Large intestine (tissue), 3 donors: ENCODE measurements around the gene PCNX4. TPM values are rescaled to one million over a fixed set of nuclear protein-coding genes. Genes with fewer than 3 reads are reported as not detected.

Source experiments
- DNase-seq, 2 donors: peaks; one replicate each; pipeline versions ENCODE4 v3.0.0 to v3.0.0-alpha.2; 2013
- H3K27ac ChIP-seq: one replicate; pipeline ENCODE4 v1.5.1; 2013; ENCODE audit warnings: low read length
- H3K27me3 ChIP-seq: 2 replicates; pipeline ENCODE4 v1.6.1; 2013; ENCODE audit warnings: low read length; ENCODE audit not compliant: control insufficient read depth, insufficient read depth
- H3K36me3 ChIP-seq: 2 replicates; pipeline ENCODE4 v1.6.1; 2013; ENCODE audit warnings: low read length; ENCODE audit not compliant: control insufficient read depth, insufficient read depth
- H3K4me1 ChIP-seq: one replicate; pipeline ENCODE4 v1.6.1; 2013; ENCODE audit warnings: low read length; ENCODE audit not compliant: control insufficient read depth, insufficient read depth
- H3K4me3 ChIP-seq: one replicate; pipeline ENCODE4 v1.5.1; 2013; ENCODE audit warnings: low read length
- H3K9me3 ChIP-seq: one replicate; pipeline ENCODE4 v1.6.1; 2013; ENCODE audit warnings: mild to moderate bottlenecking, low read depth, low read length, moderate library complexity; ENCODE audit not compliant: control insufficient read depth
- WGBS: methylation state at CpG from one replicate; pipeline ENCODE4 v1.1.5; 2013; ENCODE audit warnings: low lambda C conversion rate; ENCODE audit not compliant: insufficient coverage; 5-methylcytosine and 5-hydroxymethylcytosine counted together
- polyA plus RNA-seq: library from polyadenylated mRNA; unstranded; fragments of 120-200 nt; gene quantifications from one replicate; pipeline ENCODE4 v1.2.1, GENCODE V29; 2013

Gene PCNX4
- polyA plus RNA-seq, 1 donor = 48.4 TPM

DNA sequence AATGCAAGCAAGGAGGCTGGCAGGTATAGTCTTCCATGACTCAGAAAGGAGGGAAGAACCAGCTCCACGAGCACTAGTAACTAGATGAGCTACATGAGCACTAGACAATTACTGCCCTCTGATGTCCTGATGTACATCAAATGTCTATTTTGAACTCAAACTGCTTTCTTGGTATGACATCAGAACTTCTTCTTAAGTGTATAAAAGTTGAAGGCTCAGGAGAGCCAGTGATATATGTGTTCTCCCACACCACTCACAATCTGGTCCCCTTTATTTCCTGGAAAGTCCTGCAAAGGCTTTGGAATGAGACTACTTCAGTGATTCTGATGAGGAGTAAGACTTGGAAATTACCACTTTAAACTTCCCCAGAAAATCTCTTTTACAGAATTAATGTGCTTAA lies 92.0 kb downstream of the PCNX4 start:
- H3K9me3 ChIP-seq = no peaks in the 10 kb centered on the region
- no peaks in the 10 kb centered on the region for H3K27me3 ChIP-seq
- H3K4me3 ChIP-seq = peak overlapping the region; percentile 29
- H3K27ac ChIP-seq = no peak overlapping the region
- H3K4me1 ChIP-seq = no peaks in the 10 kb centered on the region
- DNase-seq = no peak
- WGBS = no CpG with 5 or more reads among the region's 1 CpG
- H3K36me3 ChIP-seq = no peaks in the 10 kb centered on the region

- H3K27me3 ChIP-seq = no peaks in the 10 kb centered on the region
- H3K9me3 ChIP-seq = no peaks in the 10 kb centered on the region
- no peaks in the 10 kb centered on the region for H3K4me1 ChIP-seq
- H3K4me3 ChIP-seq = peak overlapping the region; percentile 29
- 0% methylated on average over 3 of the region's 5 CpGs for WGBS
- H3K27ac ChIP-seq = no peak overlapping the region
- H3K36me3 ChIP-seq = no peaks in the 10 kb centered on the region
- DNase-seq = peak; percentile 40 to 61
These were observed 92.6 kb downstream of the PCNX4 start for GRCh38 chr14:60184146-60184904.

- Histone ChIP-seq H3K27me3 (no peaks in the 10 kb centered on the region), H3K9me3 (no peaks in the 10 kb centered on the region), H3K36me3 (no peaks in the 10 kb centered on the region), H3K4me1 (no peaks in the 10 kb centered on the region), H3K4me3 (no peak overlapping the region), H3K27ac (no peak overlapping the region)
- 80% methylated on average over 1 of the region's 5 CpGs for WGBS
- no peak for DNase-seq
These were observed 93.3 kb downstream of the PCNX4 start for GRCh38 chr14:60184905-60185555.

GRCh38 chr14:60188115-60188514 lies 96.4 kb downstream of the PCNX4 start:
- no peak overlapping the region for H3K27ac ChIP-seq
- no peaks in the 10 kb centered on the region for H3K9me3 ChIP-seq
- no CpG with 5 or more reads among the region's 3 CpGs for WGBS
- H3K4me1 ChIP-seq = no peaks in the 10 kb centered on the region
- no peak overlapping the region for H3K4me3 ChIP-seq
- peaks cover 4% of the 10 kb centered on the region for H3K27me3 ChIP-seq
- no peak for DNase-seq
- no peaks in the 10 kb centered on the region for H3K36me3 ChIP-seq

DNA sequence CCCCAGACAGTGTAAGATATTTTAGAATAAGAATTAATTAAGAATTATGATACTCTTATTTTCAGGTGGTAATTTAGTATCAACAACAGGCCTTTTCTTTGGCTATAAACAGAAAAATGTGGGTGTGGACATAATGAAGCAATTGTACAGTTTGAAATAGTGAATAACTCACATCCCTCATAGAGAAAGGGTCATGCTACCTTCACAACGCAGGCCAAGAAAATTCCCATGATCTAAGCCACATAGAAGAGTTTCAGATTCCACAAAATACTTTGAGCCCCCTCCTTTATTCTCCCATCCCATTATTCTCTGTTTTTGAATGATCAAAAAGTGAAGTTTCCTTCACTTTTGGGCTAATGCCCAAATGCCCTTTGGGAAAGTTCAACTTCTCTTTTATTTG lies 97.0 kb downstream of the PCNX4 start:
- H3K36me3 ChIP-seq = no peaks in the 10 kb centered on the region
- no CpG with 5 or more reads among the region's 1 CpG for WGBS
- no peak overlapping the region for H3K4me3 ChIP-seq
- H3K4me1 ChIP-seq = no peaks in the 10 kb centered on the region
- H3K27me3 ChIP-seq = peaks cover 4% of the 10 kb centered on the region
- H3K27ac ChIP-seq = no peak overlapping the region
- no peaks in the 10 kb centered on the region for H3K9me3 ChIP-seq
- DNase-seq = no peak

GRCh38 chr14:60189923-60190840 lies 98.5 kb downstream of the PCNX4 start:
- no peak for DNase-seq
- H3K9me3 ChIP-seq = no peaks in the 10 kb centered on the region
- H3K36me3 ChIP-seq = no peaks in the 10 kb centered on the region
- 87% methylated on average over 3 of the region's 4 CpGs for WGBS
- peaks cover 4% of the 10 kb centered on the region for H3K27me3 ChIP-seq
- H3K4me1 ChIP-seq = no peaks in the 10 kb centered on the region
- H3K27ac ChIP-seq = no peak overlapping the region
- H3K4me3 ChIP-seq = no peak overlapping the region

GRCh38 chr14:60195179-60195810 lies 103.6 kb downstream of the PCNX4 start:
- Histone ChIP-seq H3K4me1 (no peaks in the 10 kb centered on the region), H3K9me3 (no peaks in the 10 kb centered on the region), H3K27ac (no peak overlapping the region), H3K4me3 (no peak overlapping the region), H3K27me3 (peaks cover 4% of the 10 kb centered on the region), H3K36me3 (no peaks in the 10 kb centered on the region)
- DNase-seq = no peak
- WGBS = no CpG with 5 or more reads among the region's 5 CpGs

- H3K4me3 ChIP-seq = no peak overlapping the region
- no peaks in the 10 kb centered on the region for H3K4me1 ChIP-seq
- H3K27me3 ChIP-seq = peaks cover 4% of the 10 kb centered on the region
- H3K9me3 ChIP-seq = no peaks in the 10 kb centered on the region
- H3K36me3 ChIP-seq = no peaks in the 10 kb centered on the region
- H3K27ac ChIP-seq = no peak overlapping the region
- WGBS = no CpG with 5 or more reads among the region's 2 CpGs
- DNase-seq = no peak
These were observed 104.6 kb downstream of the PCNX4 start for GRCh38 chr14:60196291-60196690.

- Histone ChIP-seq H3K27ac (no peak overlapping the region), H3K9me3 (no peaks in the 10 kb centered on the region), H3K36me3 (no peaks in the 10 kb centered on the region), H3K4me1 (no peaks in the 10 kb centered on the region), H3K4me3 (no peak overlapping the region), H3K27me3 (no peaks in the 10 kb centered on the region)
- WGBS = no CpG with 5 or more reads among the region's 1 CpG
- DNase-seq = no peak
These were observed 106.0 kb downstream of the PCNX4 start for GRCh38 chr14:60197629-60198303.

DNA sequence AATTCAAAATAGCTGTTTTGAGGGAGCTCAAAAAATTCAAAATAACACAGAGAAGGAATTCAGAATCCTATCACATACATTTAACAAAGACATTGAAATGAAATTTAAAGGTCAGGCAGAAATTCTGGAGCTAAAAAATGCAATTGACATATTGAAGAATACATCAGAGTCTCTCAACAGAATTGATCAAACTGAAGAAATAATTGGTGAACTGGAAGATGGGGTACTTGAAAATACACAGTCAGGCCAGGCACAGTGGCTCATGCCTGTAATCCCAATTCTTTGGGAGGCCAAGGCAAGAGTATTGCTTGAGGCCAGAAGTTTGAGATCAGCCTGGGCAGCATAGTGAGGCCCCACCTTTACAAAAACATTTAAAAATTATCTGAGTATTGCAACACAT lies 107.6 kb downstream of the PCNX4 start:
- Histone ChIP-seq H3K36me3 (no peaks in the 10 kb centered on the region), H3K4me3 (no peak overlapping the region), H3K4me1 (no peaks in the 10 kb centered on the region), H3K9me3 (no peaks in the 10 kb centered on the region), H3K27ac (no peak overlapping the region), H3K27me3 (no peaks in the 10 kb centered on the region)
- no peak for DNase-seq
